IMR-90 (cell line): Measurements from ENCODE around the gene MYOZ3. TPM values are rescaled to one million over a fixed set of nuclear protein-coding genes. Genes with fewer than 3 reads are reported as not detected.

ENCODE experiments used
- ATAC-seq: fragments of 200-7000 bp; cut with Tn5 transposase; 2 replicates; pipeline ENCODE4 v1.9.1; 2020; ENCODE audit warnings: low read depth, mild to moderate bottlenecking, moderate library complexity
- BruUV-seq: library from RNA; stranded (reverse); fragments of 400-500 nt; replicated peaks from 2 replicates; lab custom pipeline; 2021; lab: Mats Ljungman, UMichigan
- CTCF ChIA-PET: fragments of 300-600 bp; formaldehyde crosslinking; extraction: SDS; loops from one replicate; lab custom pipeline; 2021; ENCODE audit warnings: antibody characterized with exemption; lab: Yijun Ruan, JAX
- POLR2A ChIA-PET: fragments of 300-600 bp; sonication (Branson Sonifier 250); formaldehyde crosslinking; loops from one replicate; lab custom pipeline; 2022; ENCODE audit warnings: antibody characterized with exemption; ENCODE audit not compliant: unreplicated experiment; lab: Charles Lee
- DNase-seq: peaks from one replicate; pipeline ENCODE4 v3.0.0; 2013
- H2AFZ ChIP-seq: replicated peaks from 2 replicates; pipeline ENCODE3; 2013; ENCODE audit warnings: low read length, mild to moderate bottlenecking; ENCODE audit not compliant: poor library complexity
- H2AK5ac ChIP-seq: 2 replicates; pipeline ENCODE4 v1.6.1; 2013; ENCODE audit warnings: low read depth, low read length, inconsistent platforms
- H2AK9ac ChIP-seq: replicated peaks from 2 replicates; pipeline ENCODE3; 2013; ENCODE audit warnings: mild to moderate bottlenecking, low read depth, low read length, moderate library complexity; ENCODE audit not compliant: poor library complexity
- H2BK120ac ChIP-seq: 2 replicates; pipeline ENCODE4 v1.6.1; 2013; ENCODE audit warnings: low read depth, low read length, inconsistent platforms
- H2BK15ac ChIP-seq: 3 replicates; pipeline ENCODE4 v1.6.1; 2013; ENCODE audit warnings: low read depth, low read length, inconsistent platforms
- H2BK20ac ChIP-seq: 2 replicates; pipeline ENCODE4 v1.6.1; 2013; ENCODE audit warnings: low read depth, mild to moderate bottlenecking, inconsistent platforms, low read length, moderate library complexity
- H2BK5ac ChIP-seq: 2 replicates; pipeline ENCODE4 v1.6.1; 2013; ENCODE audit warnings: mild to moderate bottlenecking, low read depth, low read length, inconsistent platforms; ENCODE audit not compliant: poor library complexity, severe bottlenecking
- H3K14ac ChIP-seq: replicated peaks from 2 replicates; pipeline ENCODE4 v1.6.1; 2013; ENCODE audit warnings: low read depth, low read length, inconsistent platforms
- H3K18ac ChIP-seq: 2 replicates; pipeline ENCODE4 v1.6.1; 2013; ENCODE audit warnings: low read depth, low read length, control low read depth
- H3K23ac ChIP-seq: 2 replicates; pipeline ENCODE4 v1.6.1; 2013; ENCODE audit warnings: low read depth, low read length, inconsistent platforms
- H3K27ac ChIP-seq: 2 replicates; pipeline ENCODE4 v1.5.1; 2013; ENCODE audit warnings: mild to moderate bottlenecking, control low read depth, low read length; ENCODE audit not compliant: insufficient read depth
- H3K27me3 ChIP-seq: 2 replicates; pipeline ENCODE4 v1.6.1; 2013; ENCODE audit warnings: low read length; ENCODE audit not compliant: control insufficient read depth, insufficient read depth
- H3K36me3 ChIP-seq: 2 replicates; pipeline ENCODE4 v1.6.1; 2013; ENCODE audit warnings: low read length, mixed read lengths; ENCODE audit not compliant: control insufficient read depth, insufficient read depth
- H3K4ac ChIP-seq: 2 replicates; pipeline ENCODE4 v1.6.1; 2013; ENCODE audit warnings: low read depth, low read length, inconsistent platforms
- H3K4me1 ChIP-seq: 2 replicates; pipeline ENCODE4 v1.6.1; 2013; ENCODE audit warnings: low read length, mixed read lengths; ENCODE audit not compliant: control insufficient read depth, insufficient read depth
- H3K4me2 ChIP-seq: 2 replicates; pipeline ENCODE4 v1.6.1; 2013; ENCODE audit warnings: low read depth, mild to moderate bottlenecking, control low read depth, low read length, moderate library complexity
- H3K4me3 ChIP-seq: 2 replicates; pipeline ENCODE4 v1.5.1; 2013; ENCODE audit warnings: low read depth, mild to moderate bottlenecking, control low read depth, low read length, moderate library complexity; ENCODE audit not compliant: insufficient read depth
- H3K56ac ChIP-seq: 2 replicates; pipeline ENCODE4 v1.6.1; 2013; ENCODE audit warnings: low read length, inconsistent platforms; ENCODE audit not compliant: insufficient read depth; ENCODE audit errors: extremely low read depth
- H3K79me1 ChIP-seq, 2 experiments: 2 replicates each; pipeline ENCODE4 v1.6.1; 2013; ENCODE audit warnings: low read length in 2 of 2, inconsistent platforms in 1 of 2, low read depth in 1 of 2
- H3K9ac ChIP-seq: 2 replicates; pipeline ENCODE4 v1.6.1; 2013; ENCODE audit warnings: low read depth, low read length, control low read depth
- H3K9me1 ChIP-seq: 2 replicates; pipeline ENCODE4 v1.6.1; 2013; ENCODE audit warnings: low read length, inconsistent platforms; ENCODE audit not compliant: insufficient read depth
- H3K9me3 ChIP-seq: 2 replicates; pipeline ENCODE4 v1.6.1; 2013; ENCODE audit warnings: low read length; ENCODE audit not compliant: control insufficient read depth, insufficient read depth
- H4K20me1 ChIP-seq: 2 replicates; pipeline ENCODE4 v1.6.1; 2013; ENCODE audit warnings: low read length, inconsistent platforms; ENCODE audit not compliant: insufficient read depth
- H4K5ac ChIP-seq: 2 replicates; pipeline ENCODE4 v1.6.1; 2013; ENCODE audit warnings: mild to moderate bottlenecking, low read depth, low read length, control low read depth
- H4K8ac ChIP-seq, 2 experiments: 2 replicates each; pipeline ENCODE4 v1.6.1; 2013; ENCODE audit warnings: low read depth in 2 of 2, low read length in 2 of 2, control low read depth in 1 of 2, inconsistent platforms in 1 of 2
- H4K91ac ChIP-seq: 2 replicates; pipeline ENCODE4 v1.6.1; 2013; ENCODE audit warnings: low read depth, low read length, inconsistent platforms; ENCODE audit not compliant: insufficient read depth
- BHLHE40 ChIP-seq: fragments of 150-350 bp; IDR thresholded peaks from 2 replicates; pipeline ENCODE4 v1.6.1; 2016; ENCODE audit warnings: mild to moderate bottlenecking, low read depth, low read length
- CHD1 ChIP-seq: IDR thresholded peaks from 2 replicates; pipeline ENCODE4 v1.6.1; 2012; ENCODE audit warnings: low read depth, low read length, improper control_type of control experiment
- CTCF ChIP-seq: conservative IDR thresholded peaks from 2 replicates; pipeline ENCODE4 v1.5.1; 2012; ENCODE audit warnings: mild to moderate bottlenecking, low read depth, low read length, improper control_type of control experiment
- POLR2A ChIP-seq: IDR thresholded peaks from 2 replicates; pipeline ENCODE4 v1.6.1; 2012; ENCODE audit warnings: mild to moderate bottlenecking, low read depth, low read length
- RAD21 ChIP-seq: IDR thresholded peaks from 2 replicates; pipeline ENCODE4 v1.6.1; 2012; ENCODE audit warnings: low read length, improper control_type of control experiment
- RCOR1 ChIP-seq: IDR thresholded peaks from 2 replicates; pipeline ENCODE4 v1.6.1; 2012; ENCODE audit warnings: mild to moderate bottlenecking, low read length, improper control_type of control experiment; ENCODE audit not compliant: insufficient replicate concordance
- RFX5 ChIP-seq: IDR thresholded peaks from 2 replicates; pipeline ENCODE4 v1.8.0; 2012; ENCODE audit warnings: low read depth, mild to moderate bottlenecking, low read length, moderate library complexity
- USF2 ChIP-seq: fragments of 150-350 bp; IDR thresholded peaks from 2 replicates; pipeline ENCODE4 v1.6.1; 2017; ENCODE audit warnings: mild to moderate bottlenecking, antibody characterized with exemption, low read length, low read depth
- WGBS, 2 experiments: methylation state at CpG; one replicate each; pipeline versions ENCODE4 v1.1.5 to v1.1.7; 2013; ENCODE audit warnings: missing lambda C conversion rate in 2 of 2; ENCODE audit not compliant: insufficient read length in 1 of 2; ENCODE audit errors: extremely low coverage in 2 of 2; 5-methylcytosine and 5-hydroxymethylcytosine counted together
- dilution Hi-C: fragments of 300-500 bp; cut with HindIII; formaldehyde crosslinking; loops from one replicate; pipeline ENCODE4 v1.14.3; 2018; ENCODE audit warnings: low sequenced_read_pairs; ENCODE audit not compliant: unreplicated experiment
- in situ Hi-C: fragments of 300-500 bp; cut with MboI; formaldehyde crosslinking; loops from 3 replicates; pipeline ENCODE4 v1.14.3; 2019; ENCODE audit warnings: low sequenced_read_pairs, inconsistent platforms, mixed read lengths
- intact Hi-C: fragments of 100-400 bp; cut with micrococcal nuclease; formaldehyde crosslinking; loops from 2 replicates; pipeline ENCODE4 v1.10.0; 2022
- polyA plus RNA-seq, 3 experiments: library from polyadenylated mRNA; depleted of rRNA; stranded (reverse); fragments of >200 nt; gene quantifications; 2 replicates each; pipeline ENCODE4 v1.2.3, GENCODE V29; 2012; ENCODE audit warnings: low replicate concordance in 1 of 3
- total RNA-seq: library from RNA; depleted of rRNA; stranded (reverse); fragments of >200 nt; gene quantifications from 2 replicates; pipeline ENCODE4 v1.2.3, GENCODE V29; 2012

Gene MYOZ3
- total and polyA plus RNA-seq, 2 of the 4 experiments (the other 2 are of a cell fraction): under 0.01 to 0.24 TPM

GRCh38 chr5:150618588-150619281 is 42.3 kb upstream of the MYOZ3 start:
- dilution Hi-C loops: no loop called here
- peaks cover 12% of the 10 kb centered on the region for H3K9me1 ChIP-seq
- peak overlapping the region; percentile 39 for H3K4me2 ChIP-seq
- no peak overlapping the region; the same call in 1 of the 2 replicates for H3K56ac ChIP-seq
- H4K8ac ChIP-seq: peak overlapping the region; percentile 17 to 71
- no peaks in the 10 kb centered on the region for H3K36me3 ChIP-seq
- peak; percentile 12; the same call in 1 of the 2 replicates for ATAC-seq
- H3K9ac ChIP-seq: peak overlapping the region; percentile 46
- H2AK9ac ChIP-seq: peak overlapping the region; percentile 6
- H2BK5ac ChIP-seq: peak overlapping the region; percentile 84
- TF ChIP-seq RCOR1: no peak
- no peak for TF ChIP-seq RFX5
- TF ChIP-seq RAD21: no peak
- TF ChIP-seq BHLHE40: peak; percentile 95
- TF ChIP-seq CHD1: no peak
- peak; percentile 24; the same call in 1 of the 2 replicates for TF ChIP-seq USF2
- TF ChIP-seq CTCF: no peak
- TF ChIP-seq POLR2A: no peak
- H3K27ac ChIP-seq: peak overlapping the region; percentile 83
- intact Hi-C loops: no loop called here
- H3K23ac ChIP-seq: peak overlapping the region; percentile 77
- H3K4me1 ChIP-seq: peaks cover 47% of the 10 kb centered on the region
- H3K4me3 ChIP-seq: no peak overlapping the region
- no peaks in the 10 kb centered on the region for H3K9me3 ChIP-seq
- no peaks in the 10 kb centered on the region for H3K27me3 ChIP-seq
- H4K91ac ChIP-seq: peak overlapping the region; percentile 45; the same call in 1 of the 2 replicates
- peak overlapping the region; percentile 30; the same call in 2 of the 3 replicates for H2BK15ac ChIP-seq
- WGBS, 2 experiments: no CpG with 5 or more reads among the region's 17 CpGs
- peak overlapping the region; percentile 66 for H4K5ac ChIP-seq
- H3K18ac ChIP-seq: peak overlapping the region; percentile 71
- H2AFZ ChIP-seq: peak overlapping the region; percentile 82
- in situ Hi-C loops: no loop called here
- H3K79me1 ChIP-seq: no peaks in the 10 kb centered on the region
- ChIA-PET CTCF (no interaction called here), POLR2A (no interaction called here)
- H4K20me1 ChIP-seq: no peaks in the 10 kb centered on the region
- H3K4ac ChIP-seq: peak overlapping the region; percentile 80
- H3K14ac ChIP-seq: peak overlapping the region; percentile 69
- BruUV-seq: no TSS peak
- peak overlapping the region; percentile 76; the same call in 1 of the 2 replicates for H2BK120ac ChIP-seq
- peak overlapping the region; percentile 48 for H2AK5ac ChIP-seq
- peak overlapping the region; percentile 38; the same call in 1 of the 2 replicates for H2BK20ac ChIP-seq
- peak; percentile 62 for DNase-seq
